ENCODE results near the gene MIB2. TPM values are rescaled to one million over a fixed set of nuclear protein-coding genes. Genes with fewer than 3 reads are reported as not detected.
"Not testable (repeated sequence)": the region's sequence is repeated elsewhere in the genome, so short reads cannot be mapped to it uniquely, and the experiment has no call there.

The MIB2 gene
- total RNA-seq, 2 experiments from 2014 or later, result 33.1 to 38.7 TPM

- not testable (repeated sequence) for H3K27me3 Mint-ChIP-seq, H3K36me3 Mint-ChIP-seq, H3K4me1 Mint-ChIP-seq, DNase-seq, H3K27ac Mint-ChIP-seq, H3K4me3 Mint-ChIP-seq, H3K9me3 Mint-ChIP-seq
These were observed 23.2 kb downstream of the MIB2 start for GRCh38 chr1:1638528-1638927.

GRCh38 chr1:1639368-1639767, 24.1 kb downstream of the MIB2 start:
- not testable (repeated sequence) for H3K27me3 Mint-ChIP-seq, H3K36me3 Mint-ChIP-seq, H3K4me1 Mint-ChIP-seq, H3K4me3 Mint-ChIP-seq, H3K9me3 Mint-ChIP-seq, DNase-seq
- H3K27ac Mint-ChIP-seq, result peak overlapping the region; percentile 42

DNA sequence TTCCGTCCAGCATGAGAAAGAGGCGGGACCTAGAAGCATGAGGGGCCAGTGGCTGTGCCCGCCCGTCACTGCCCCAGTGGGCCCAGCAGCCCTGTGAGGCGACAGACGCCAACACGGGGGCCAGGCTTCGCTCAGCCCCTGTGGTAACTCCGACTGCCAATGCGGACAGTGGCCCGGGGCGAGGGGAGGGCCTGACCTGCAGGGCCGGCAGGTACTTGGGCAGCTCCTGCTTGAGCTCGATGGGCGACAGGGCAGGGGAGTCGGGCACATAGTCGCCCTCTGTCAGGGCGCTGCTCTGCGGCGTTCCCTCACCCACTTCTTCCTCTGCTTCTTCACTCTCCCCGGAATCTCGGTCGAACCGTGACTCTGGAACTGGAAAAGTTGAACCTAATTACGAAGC, 24.8 kb downstream of the MIB2 start:
- H3K27ac Mint-ChIP-seq, H3K4me1 Mint-ChIP-seq, DNase-seq, H3K4me3 Mint-ChIP-seq, H3K27me3 Mint-ChIP-seq, H3K9me3 Mint-ChIP-seq, H3K36me3 Mint-ChIP-seq: not testable (repeated sequence)

DNA sequence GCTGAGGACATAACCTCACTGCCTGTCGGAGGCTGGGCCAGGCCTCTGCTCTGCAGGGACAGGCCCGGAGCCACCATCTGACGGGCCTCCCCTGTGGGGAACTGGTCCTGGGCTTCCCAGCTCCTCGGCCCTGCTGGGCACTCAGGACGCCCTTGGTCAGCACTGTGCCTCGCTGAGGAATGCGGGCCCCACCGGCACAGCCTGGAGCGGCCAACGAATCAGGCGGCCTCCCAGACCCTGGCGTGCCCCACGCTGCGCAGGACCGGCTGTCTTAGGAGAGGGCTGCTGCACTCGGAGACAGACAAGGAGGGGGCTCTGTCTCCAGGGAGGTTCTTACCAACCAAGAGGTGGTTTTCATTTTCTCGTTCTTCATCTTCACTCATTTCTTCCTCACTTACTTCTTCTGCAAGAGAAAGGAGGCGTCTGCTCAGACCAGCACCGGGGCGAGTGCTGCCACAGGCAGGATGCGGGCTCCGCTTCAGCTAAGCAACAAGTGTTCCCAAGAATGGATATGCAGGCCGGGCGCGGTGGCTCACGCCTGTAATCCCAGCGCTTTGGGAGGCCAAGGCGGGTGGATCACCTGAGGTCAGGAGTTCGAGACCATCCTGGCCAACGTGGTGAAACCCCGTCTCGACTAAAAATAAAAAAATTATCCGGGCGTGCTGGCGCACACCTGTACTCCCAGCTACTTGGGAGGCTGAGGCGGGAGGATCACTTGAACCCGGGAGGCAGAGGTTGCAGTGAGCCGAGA, 25.6 kb downstream of the MIB2 start:
- not testable (repeated sequence) for H3K27ac Mint-ChIP-seq, H3K9me3 Mint-ChIP-seq, H3K27me3 Mint-ChIP-seq, DNase-seq, H3K4me3 Mint-ChIP-seq, H3K4me1 Mint-ChIP-seq, H3K36me3 Mint-ChIP-seq

DNA sequence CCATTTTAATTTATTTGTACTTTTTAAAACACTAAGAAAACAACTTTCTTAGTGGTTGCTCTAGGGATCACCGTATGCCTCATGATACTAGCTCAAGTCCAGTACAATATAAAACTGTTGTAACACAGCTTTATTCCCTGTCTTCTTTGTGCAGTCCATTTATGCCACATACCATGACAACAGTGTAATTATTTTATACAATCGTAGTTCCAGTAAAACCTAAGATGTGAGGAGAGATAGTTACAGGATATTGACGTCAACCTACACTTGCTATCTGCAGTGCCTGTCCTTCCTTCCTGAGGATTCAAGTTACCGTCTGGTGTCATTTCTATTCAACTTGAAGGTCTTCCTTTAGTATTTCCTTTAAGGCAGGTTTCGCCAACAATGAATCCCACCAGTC, 31.0 kb downstream of the MIB2 start:
- H3K9me3 Mint-ChIP-seq, H3K4me1 Mint-ChIP-seq, H3K4me3 Mint-ChIP-seq: not testable (repeated sequence)

DNA sequence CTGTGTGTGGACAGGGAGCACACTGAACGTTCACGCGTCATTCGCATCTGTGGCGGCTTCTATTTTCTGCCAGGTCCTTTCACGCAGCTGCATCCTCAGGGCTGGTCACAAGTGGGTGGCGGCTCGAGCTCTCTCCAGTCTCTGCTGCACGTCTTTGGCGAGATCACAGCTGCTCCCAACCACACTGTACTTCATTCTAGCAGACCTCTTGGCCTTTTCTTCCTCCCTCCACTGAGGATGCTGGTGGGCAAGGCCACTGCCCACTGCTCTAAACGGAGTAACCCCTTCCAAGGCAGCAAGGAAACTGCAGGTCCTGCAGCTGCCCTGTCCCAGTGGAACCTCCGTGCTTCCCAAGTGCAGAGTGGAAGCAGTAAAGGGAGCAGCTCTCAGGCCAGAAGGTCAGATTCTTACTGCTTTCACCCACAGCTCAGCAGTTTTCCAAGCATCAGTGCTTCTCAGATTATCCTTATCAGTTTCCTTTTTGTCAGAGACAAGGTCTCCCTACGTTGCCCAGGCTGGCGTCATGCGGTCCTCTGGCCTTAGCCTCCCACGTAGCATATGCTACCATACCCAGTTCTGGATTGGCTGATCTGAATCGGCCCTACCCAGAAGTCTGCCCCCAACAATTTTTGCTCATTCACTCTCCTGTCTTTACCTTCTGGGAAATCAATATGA, 32.4 kb downstream of the MIB2 start:
- H3K36me3 Mint-ChIP-seq, result peaks cover 34% of the 10 kb centered on the region
- not testable (repeated sequence) for H3K4me3 Mint-ChIP-seq, H3K9me3 Mint-ChIP-seq, H3K4me1 Mint-ChIP-seq, H3K27me3 Mint-ChIP-seq, H3K27ac Mint-ChIP-seq, DNase-seq

More for the DNA sequence above, 31.0 kb downstream of the MIB2 start:
- not testable (repeated sequence) for H3K27ac Mint-ChIP-seq, DNase-seq, H3K27me3 Mint-ChIP-seq
- peaks cover 29% of the 10 kb centered on the region for H3K36me3 Mint-ChIP-seq

DNA sequence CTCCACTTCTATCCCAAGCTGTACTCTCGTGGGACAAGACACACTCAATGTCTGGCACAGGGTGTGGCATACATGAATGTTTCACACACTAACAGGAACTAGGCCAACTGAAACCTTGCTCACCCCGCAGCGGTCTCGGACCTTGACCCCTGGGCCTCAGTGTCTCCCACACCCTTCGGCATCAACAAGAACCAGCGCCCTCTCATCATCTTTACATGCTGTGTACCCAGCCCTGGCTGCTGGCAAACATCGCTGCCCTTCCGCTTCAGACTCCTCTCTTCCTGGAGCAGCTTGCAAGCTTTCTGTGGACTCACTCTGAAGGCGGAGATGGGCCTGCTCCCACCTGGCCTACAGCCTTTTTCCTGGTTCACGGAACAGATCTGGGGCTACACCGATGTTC, 33.0 kb downstream of the MIB2 start:
- not testable (repeated sequence) for H3K4me1 Mint-ChIP-seq, H3K4me3 Mint-ChIP-seq, H3K27me3 Mint-ChIP-seq, H3K27ac Mint-ChIP-seq, H3K9me3 Mint-ChIP-seq, DNase-seq
- peaks cover 35% of the 10 kb centered on the region for H3K36me3 Mint-ChIP-seq

DNA sequence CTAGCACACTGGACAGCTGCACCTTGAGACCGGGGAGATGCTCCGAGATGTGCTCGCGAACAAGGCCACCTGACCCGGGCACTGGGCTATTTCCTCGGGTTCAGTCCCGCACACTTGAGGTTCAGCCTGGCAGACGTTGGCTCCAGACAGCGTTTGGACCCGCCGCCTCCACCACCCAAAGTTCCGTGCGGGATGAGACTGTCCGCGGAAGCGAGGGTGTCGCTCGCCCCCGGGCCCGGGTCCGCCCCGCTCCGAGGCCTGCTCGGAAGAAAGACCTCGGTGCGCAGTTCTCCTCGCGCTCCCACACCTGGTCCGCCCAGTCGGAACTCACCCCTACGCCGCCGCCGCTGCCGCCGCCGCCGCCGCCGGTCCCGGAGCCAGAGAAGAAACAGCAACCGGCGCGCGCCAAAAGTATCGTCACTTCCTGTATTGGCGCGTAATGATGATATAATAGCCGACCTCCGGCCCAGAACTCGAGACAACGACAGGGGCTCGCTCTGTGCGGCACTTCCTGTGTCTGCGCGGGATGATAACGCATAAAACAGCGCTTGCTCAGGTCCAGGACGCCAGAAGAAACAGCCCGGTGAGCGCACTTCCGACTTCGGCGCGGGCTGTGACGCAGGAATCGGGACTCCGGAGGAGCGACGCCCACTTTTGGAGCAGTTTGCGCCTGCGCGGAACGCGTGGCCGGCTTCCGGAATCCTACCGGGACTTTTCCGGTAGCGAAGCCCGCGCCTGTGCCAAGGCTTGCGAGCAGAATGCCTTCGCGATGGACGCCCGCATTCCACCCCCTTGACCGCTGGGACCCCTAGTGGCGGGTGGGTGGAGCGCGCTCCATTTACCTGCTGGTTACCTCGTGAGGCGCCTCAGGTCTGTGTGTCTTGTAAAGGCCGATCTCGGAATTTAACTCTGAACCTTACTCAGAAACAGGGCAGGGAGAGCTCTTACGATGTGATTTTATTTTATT, 43.6 kb downstream of the MIB2 start, which contains the start of gene CDK11B:
CDK11B (minus strand) TSS at position 422 of the 967 bp plus-strand sequence. CDS start 1,519 bp downstream, outside the sequence.
- H3K36me3 Mint-ChIP-seq, H3K9me3 Mint-ChIP-seq: not testable (repeated sequence)
- H3K4me3 Mint-ChIP-seq, result peak within 1 kb of the TSS; percentile 89

DNA sequence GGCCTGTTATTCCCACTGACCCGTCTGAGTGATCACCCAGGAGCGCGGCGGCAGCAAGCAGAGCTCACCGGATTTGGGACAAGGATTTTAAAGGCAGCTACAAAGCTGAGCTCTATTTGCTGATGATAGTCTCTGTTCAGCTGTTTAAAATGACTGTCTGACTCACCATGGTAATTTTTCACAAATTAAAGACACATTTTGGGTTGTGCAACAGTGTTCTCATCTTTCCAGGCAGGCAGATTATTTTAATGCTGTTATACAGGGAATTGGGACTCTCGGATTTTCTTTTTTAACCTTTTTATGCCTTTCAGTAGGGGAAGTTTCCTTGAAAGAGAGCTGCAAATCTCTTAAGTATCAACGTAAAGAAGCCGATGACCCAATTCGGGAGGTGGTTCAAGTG, 47.1 kb downstream of the MIB2 start:
- not testable (repeated sequence) for H3K9me3 Mint-ChIP-seq, H3K4me1 Mint-ChIP-seq, H3K27ac Mint-ChIP-seq, DNase-seq, H3K36me3 Mint-ChIP-seq, H3K4me3 Mint-ChIP-seq, H3K27me3 Mint-ChIP-seq

More for the DNA sequence above, 43.6 kb downstream of the MIB2 start, which contains the start of gene CDK11B:
- not testable (repeated sequence) for H3K4me1 Mint-ChIP-seq, H3K27me3 Mint-ChIP-seq
- peak; percentile 97 for DNase-seq
- peak within 1 kb of the TSS; percentile 96 for H3K27ac Mint-ChIP-seq

- not testable (repeated sequence) for H3K27ac Mint-ChIP-seq, H3K4me1 Mint-ChIP-seq, H3K4me3 Mint-ChIP-seq, H3K27me3 Mint-ChIP-seq, H3K36me3 Mint-ChIP-seq, DNase-seq, H3K9me3 Mint-ChIP-seq
These were observed 47.7 kb downstream of the MIB2 start for GRCh38 chr1:1662830-1663560.

GRCh38 chr1:1664318-1664717, 49.0 kb downstream of the MIB2 start:
- not testable (repeated sequence) for H3K4me3 Mint-ChIP-seq, H3K36me3 Mint-ChIP-seq, H3K9me3 Mint-ChIP-seq, H3K4me1 Mint-ChIP-seq, H3K27ac Mint-ChIP-seq, DNase-seq, H3K27me3 Mint-ChIP-seq

DNA sequence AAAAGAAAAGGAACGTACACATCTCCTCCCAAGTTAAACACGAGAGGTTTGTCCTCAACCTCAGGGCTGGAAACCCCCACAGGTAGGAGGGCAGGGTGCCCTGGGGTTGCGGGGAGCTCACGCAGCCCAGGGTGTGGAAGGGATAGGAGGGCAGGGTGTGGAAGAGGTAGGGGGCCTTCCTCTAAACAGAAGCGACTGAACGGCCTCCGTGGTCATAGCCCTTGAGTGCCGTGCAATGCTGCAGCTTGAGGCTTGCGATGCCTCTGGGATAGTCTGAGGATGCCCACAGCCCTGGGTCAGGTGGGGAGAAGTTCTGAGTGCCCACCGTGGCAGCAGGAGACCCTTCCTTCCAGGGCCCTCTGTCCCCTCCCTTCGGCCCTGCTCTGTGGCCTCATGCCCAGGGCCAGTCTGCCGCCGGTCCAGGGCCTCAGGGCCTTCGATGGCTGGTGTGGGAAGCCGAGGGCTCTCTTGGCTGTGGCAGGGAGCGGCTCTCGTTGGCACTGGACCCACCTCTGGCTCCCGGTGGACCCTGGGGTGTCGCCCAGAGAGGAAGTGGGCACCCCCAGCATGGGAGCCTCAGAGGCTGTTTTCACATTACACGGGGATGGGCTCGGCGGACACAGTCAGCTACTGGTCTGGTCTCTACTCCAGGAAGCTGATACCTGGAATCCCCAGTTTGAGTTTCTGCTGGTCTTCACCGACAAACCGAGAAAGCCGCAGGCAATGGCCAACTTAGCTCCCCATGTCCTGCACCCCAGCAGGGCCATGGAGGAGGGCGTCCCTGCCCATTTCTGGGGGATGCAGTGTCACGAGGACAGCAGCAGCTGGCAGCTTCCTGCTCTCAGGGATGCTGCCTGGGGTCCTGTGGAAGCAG, 49.9 kb downstream of the MIB2 start:
- no peak for DNase-seq
- Mint-ChIP-seq H3K4me1 (no peaks in the 10 kb centered on the region), H3K36me3 (peaks cover 6% of the 10 kb centered on the region), H3K27me3 (no peaks in the 10 kb centered on the region), H3K9me3 (no peaks in the 10 kb centered on the region), H3K27ac (no peak overlapping the region), H3K4me3 (no peak overlapping the region)

GRCh38 chr1:1665815-1666251, 50.5 kb downstream of the MIB2 start:
- Mint-ChIP-seq H3K4me3 (no peak overlapping the region), H3K27ac (no peak overlapping the region), H3K9me3 (no peaks in the 10 kb centered on the region), H3K36me3 (peaks cover 6% of the 10 kb centered on the region), H3K27me3 (no peaks in the 10 kb centered on the region), H3K4me1 (no peaks in the 10 kb centered on the region)
- peak; percentile 39 for DNase-seq

DNA sequence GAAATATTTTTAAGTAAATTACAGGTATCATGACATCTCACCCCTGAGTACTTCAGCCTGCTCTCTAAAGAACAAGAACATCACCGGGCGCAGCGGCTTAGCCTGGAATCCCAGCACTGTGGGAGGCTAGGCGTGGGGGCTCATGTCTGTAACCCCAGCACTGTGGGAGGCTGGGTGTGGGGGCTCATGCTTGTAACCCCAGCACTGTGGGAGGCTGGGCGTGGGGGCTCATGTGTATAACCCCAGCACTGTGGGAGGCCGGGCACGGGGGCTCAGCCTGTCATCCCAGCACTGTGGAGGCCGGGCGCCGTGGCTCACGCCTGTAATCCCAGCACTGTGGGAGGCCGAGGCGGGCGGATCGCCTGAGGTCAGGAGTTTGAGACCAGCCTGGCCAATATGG, 51.2 kb downstream of the MIB2 start:
- no peak for DNase-seq
- Mint-ChIP-seq H3K27me3 (no peaks in the 10 kb centered on the region), H3K36me3 (peaks cover 6% of the 10 kb centered on the region), H3K4me3 (no peak overlapping the region), H3K9me3 (no peaks in the 10 kb centered on the region), H3K4me1 (no peaks in the 10 kb centered on the region), H3K27ac (no peak overlapping the region)
